SU-DHL-6 (cell line): Measurements from ENCODE around the gene CDK5RAP3.

Source experiments
- EZH2phosphoT487 ChIP-seq: fragments of 200-600 bp; sonication (generic), shearing (Covaris generic); conservative IDR thresholded peaks from 2 replicates; pipeline ENCODE4 v1.6.1; 2018; ENCODE audit warnings: mild to moderate bottlenecking, antibody characterized with exemption, low read length, moderate library complexity, mixed read lengths
- TF ChIP-seq, protein P1 (sequence below): fragments of 200-600 bp; sonication (generic); IDR thresholded peaks from one replicate; pipeline ENCODE4 v1.5.1; 2017; ENCODE audit warnings: antibody characterized with exemption, mild to moderate bottlenecking, low read length, moderate library complexity; ENCODE audit not compliant: insufficient read depth, poor library complexity, severe bottlenecking

DNA sequence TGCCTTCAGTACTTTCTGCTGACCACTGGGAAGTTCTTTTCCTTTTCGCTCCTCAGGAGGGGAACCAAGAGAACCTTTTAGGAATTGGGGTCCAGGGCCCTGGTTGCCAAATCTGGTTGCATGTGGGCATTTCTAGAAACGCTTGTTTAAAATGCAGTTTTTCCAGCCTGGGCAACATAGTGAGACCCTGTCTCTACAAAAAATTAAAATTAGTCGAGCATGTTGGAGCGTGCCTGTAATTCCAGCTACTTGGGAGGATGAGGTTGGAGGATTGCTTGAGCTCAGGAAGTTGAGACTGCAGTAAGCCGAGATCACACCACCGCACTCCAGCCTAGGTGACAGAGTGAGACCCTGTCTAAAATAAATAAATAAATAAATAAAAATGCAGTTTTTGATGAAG is 28.3 kb upstream of the CDK5RAP3 start:
- TF ChIP-seq, protein P1, sequence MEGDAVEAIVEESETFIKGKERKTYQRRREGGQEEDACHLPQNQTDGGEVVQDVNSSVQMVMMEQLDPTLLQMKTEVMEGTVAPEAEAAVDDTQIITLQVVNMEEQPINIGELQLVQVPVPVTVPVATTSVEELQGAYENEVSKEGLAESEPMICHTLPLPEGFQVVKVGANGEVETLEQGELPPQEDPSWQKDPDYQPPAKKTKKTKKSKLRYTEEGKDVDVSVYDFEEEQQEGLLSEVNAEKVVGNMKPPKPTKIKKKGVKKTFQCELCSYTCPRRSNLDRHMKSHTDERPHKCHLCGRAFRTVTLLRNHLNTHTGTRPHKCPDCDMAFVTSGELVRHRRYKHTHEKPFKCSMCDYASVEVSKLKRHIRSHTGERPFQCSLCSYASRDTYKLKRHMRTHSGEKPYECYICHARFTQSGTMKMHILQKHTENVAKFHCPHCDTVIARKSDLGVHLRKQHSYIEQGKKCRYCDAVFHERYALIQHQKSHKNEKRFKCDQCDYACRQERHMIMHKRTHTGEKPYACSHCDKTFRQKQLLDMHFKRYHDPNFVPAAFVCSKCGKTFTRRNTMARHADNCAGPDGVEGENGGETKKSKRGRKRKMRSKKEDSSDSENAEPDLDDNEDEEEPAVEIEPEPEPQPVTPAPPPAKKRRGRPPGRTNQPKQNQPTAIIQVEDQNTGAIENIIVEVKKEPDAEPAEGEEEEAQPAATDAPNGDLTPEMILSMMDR: no peak
- no peak for TF ChIP-seq EZH2phosphoT487
